ENCODE measurements around the gene MGAT4A. TPM values are rescaled to one million over a fixed set of nuclear protein-coding genes. Genes with fewer than 3 reads are reported as not detected.

Gene MGAT4A
- total RNA-seq, 2 experiments from 2014 or later = 10.1 to 15.4 TPM

DNA sequence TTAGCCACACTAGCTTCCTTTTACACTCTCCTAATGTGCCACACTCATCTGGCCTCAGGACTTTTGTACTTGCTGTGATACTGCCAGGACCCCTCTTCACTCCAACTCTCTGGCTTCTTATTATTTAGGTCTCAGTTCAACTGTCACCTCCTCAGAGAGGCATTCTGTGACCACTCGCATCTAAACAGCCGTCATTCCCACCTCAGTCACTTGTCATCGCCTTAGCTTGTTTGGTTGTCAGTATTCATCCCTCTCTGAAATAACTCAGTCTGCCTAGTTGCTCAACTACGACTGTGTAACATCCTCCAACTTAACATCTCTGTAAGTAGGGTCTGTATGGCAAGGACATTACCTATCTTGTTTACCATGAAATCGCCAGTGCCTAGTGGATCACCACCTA lies 27.2 kb downstream of the MGAT4A start:
- H3K79me2 ChIP-seq (ENCODE audit: insufficient read depth, low read depth, low read length) = no peaks in the 10 kb centered on the region
- H4K20me1 ChIP-seq (ENCODE audit: insufficient read depth, low read length) = peaks cover 4% of the 10 kb centered on the region; the same call in 1 of the 2 replicates
- ChIA-PET CTCF (ENCODE audit: unreplicated experiment) (no interaction called here), POLR2A (no interaction called here)
- no peak overlapping the region for H3K27ac ChIP-seq (ENCODE audit: low read depth, low read length, poor library complexity, severe bottlenecking)
- H3K4me1 ChIP-seq (ENCODE audit: insufficient read depth, low read length, poor library complexity, severe bottlenecking) = no peaks in the 10 kb centered on the region
- no TSS peak for BruUV-seq (replicated peaks)
- no peak for DNase-seq (ENCODE audit: low spot score)
- intact Hi-C loops (cut with micrococcal nuclease; ENCODE audit: unreplicated experiment) = no loop called here
- no peaks in the 10 kb centered on the region for H3K36me3 ChIP-seq (ENCODE audit: insufficient read depth, low read length)
- no peaks in the 10 kb centered on the region for H3K9me3 ChIP-seq (ENCODE audit: low read length)
- H3K4me2 ChIP-seq (ENCODE audit: low read length) = no peak overlapping the region
- TF ChIP-seq EZH2phosphoT487 (IDR thresholded peaks at IDR 0.05; ENCODE audit: borderline replicate concordance, low read depth, low read length) = no peak
- TF ChIP-seq, protein P1, sequence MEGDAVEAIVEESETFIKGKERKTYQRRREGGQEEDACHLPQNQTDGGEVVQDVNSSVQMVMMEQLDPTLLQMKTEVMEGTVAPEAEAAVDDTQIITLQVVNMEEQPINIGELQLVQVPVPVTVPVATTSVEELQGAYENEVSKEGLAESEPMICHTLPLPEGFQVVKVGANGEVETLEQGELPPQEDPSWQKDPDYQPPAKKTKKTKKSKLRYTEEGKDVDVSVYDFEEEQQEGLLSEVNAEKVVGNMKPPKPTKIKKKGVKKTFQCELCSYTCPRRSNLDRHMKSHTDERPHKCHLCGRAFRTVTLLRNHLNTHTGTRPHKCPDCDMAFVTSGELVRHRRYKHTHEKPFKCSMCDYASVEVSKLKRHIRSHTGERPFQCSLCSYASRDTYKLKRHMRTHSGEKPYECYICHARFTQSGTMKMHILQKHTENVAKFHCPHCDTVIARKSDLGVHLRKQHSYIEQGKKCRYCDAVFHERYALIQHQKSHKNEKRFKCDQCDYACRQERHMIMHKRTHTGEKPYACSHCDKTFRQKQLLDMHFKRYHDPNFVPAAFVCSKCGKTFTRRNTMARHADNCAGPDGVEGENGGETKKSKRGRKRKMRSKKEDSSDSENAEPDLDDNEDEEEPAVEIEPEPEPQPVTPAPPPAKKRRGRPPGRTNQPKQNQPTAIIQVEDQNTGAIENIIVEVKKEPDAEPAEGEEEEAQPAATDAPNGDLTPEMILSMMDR (conservative IDR thresholded peaks at IDR 0.05; ENCODE audit: low read length) = no peak
- H3K9me2 ChIP-seq (ENCODE audit: insufficient read depth, low read length) = no peaks in the 10 kb centered on the region
- no peak overlapping the region for H2AFZ ChIP-seq (ENCODE audit: low read length)
- no peak overlapping the region for H3K4me3 ChIP-seq (ENCODE audit: low read depth, low read length, poor library complexity, severe bottlenecking)

DNA sequence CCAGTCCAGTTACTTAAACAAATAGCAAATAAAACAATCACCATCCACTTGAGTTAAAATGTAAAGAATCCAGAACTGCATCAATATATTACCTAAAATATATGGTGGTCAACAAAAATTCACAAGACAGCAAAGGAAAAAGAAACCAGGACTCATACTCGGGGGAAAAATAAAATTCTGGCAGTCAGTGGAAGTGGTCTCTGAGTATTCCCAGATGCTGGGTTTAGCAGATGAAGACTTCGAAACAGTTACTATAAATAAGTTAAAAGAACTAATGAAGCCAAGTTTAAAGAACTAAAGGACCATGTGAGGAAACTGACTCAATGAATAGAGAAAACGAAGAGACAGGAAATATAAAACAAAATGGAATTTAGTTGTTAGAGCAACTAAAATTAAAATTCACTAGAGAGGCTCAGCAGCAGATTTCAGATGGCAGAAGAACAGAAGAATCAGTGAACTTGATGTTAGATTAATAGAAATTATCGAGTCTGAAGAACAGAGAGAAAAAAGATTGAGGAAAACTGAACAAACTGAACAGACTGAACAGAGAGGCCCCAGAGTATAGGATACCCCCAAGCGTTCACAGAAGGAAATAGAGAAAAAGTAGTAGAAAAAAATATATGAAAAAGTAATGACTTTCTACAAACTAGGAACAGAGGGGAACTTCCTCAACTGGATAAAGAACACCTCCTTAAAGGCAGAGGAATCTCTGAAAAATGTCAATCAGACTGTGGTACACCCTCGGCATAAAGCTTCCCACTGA lies 27.9 kb downstream of the MGAT4A start:
- Histone ChIP-seq H3K27ac (ENCODE audit: low read depth, low read length, poor library complexity, severe bottlenecking) (no peak overlapping the region), H3K79me2 (ENCODE audit: insufficient read depth, low read depth, low read length) (no peaks in the 10 kb centered on the region), H3K9me3 (ENCODE audit: low read length) (no peaks in the 10 kb centered on the region), H3K36me3 (ENCODE audit: insufficient read depth, low read length) (no peaks in the 10 kb centered on the region), H3K9me2 (ENCODE audit: insufficient read depth, low read length) (no peaks in the 10 kb centered on the region), H2AFZ (ENCODE audit: low read length) (no peak overlapping the region), H3K4me1 (ENCODE audit: insufficient read depth, low read length, poor library complexity, severe bottlenecking) (no peaks in the 10 kb centered on the region), H4K20me1 (ENCODE audit: insufficient read depth, low read length) (peaks cover 4% of the 10 kb centered on the region; the same call in 1 of the 2 replicates), H3K4me2 (ENCODE audit: low read length) (no peak overlapping the region), H3K4me3 (ENCODE audit: low read depth, low read length, poor library complexity, severe bottlenecking) (no peak overlapping the region)
- CTCF ChIA-PET (ENCODE audit: unreplicated experiment) = no interaction called here
- no peak for DNase-seq (ENCODE audit: low spot score)
- BruUV-seq (replicated peaks) = no TSS peak
- POLR2A ChIA-PET = no interaction called here
- TF ChIP-seq, protein P1 (conservative IDR thresholded peaks at IDR 0.05; ENCODE audit: low read length) = no peak
- no peak for TF ChIP-seq EZH2phosphoT487 (IDR thresholded peaks at IDR 0.05; ENCODE audit: borderline replicate concordance, low read depth, low read length)
- intact Hi-C loops (cut with micrococcal nuclease; ENCODE audit: unreplicated experiment) = no loop called here

DNA sequence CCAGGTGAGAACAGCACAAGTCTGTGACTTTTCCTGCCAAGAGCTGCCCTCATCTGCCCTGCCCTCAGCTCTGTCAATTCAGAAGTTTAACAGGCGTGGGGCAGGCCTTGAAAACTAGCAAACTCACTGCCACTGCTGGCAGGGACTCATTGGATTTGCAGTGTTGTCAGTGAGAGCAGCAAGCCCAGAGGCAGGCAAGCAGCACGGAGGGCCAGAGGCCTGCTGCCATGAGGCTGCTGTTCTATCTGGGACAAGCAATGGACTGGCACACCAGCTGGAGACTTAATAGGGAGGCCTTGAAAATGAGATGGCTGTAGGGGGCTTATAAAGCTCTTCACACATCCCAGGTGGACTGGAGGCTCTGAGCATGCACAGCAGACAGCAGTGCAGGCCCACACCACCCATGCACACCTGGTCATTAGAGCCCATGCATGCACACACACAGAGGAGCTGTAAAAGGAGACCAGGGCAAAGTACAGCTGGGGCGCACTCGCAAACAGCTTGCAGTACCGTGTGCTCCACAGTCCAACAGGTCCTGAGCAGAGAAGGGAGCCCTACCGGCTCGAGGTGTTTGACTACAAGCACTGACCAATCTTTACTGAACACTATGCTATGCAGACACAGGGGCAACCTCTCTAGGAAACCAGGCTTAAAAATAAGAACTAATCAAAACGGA lies 28.7 kb downstream of the MGAT4A start:
- Histone ChIP-seq H3K4me1 (ENCODE audit: insufficient read depth, low read length, poor library complexity, severe bottlenecking) (no peaks in the 10 kb centered on the region), H3K9me2 (ENCODE audit: insufficient read depth, low read length) (no peaks in the 10 kb centered on the region), H3K79me2 (ENCODE audit: insufficient read depth, low read depth, low read length) (no peaks in the 10 kb centered on the region), H3K4me3 (ENCODE audit: low read depth, low read length, poor library complexity, severe bottlenecking) (no peak overlapping the region), H3K27ac (ENCODE audit: low read depth, low read length, poor library complexity, severe bottlenecking) (no peak overlapping the region), H2AFZ (ENCODE audit: low read length) (no peak overlapping the region), H3K9me3 (ENCODE audit: low read length) (no peaks in the 10 kb centered on the region), H3K36me3 (ENCODE audit: insufficient read depth, low read length) (no peaks in the 10 kb centered on the region), H4K20me1 (ENCODE audit: insufficient read depth, low read length) (peaks cover under 1% of the 10 kb centered on the region; the same call in 1 of the 2 replicates), H3K4me2 (ENCODE audit: low read length) (no peak overlapping the region)
- intact Hi-C loops (cut with micrococcal nuclease; ENCODE audit: unreplicated experiment) = no loop called here
- no peak for DNase-seq (ENCODE audit: low spot score)
- ChIA-PET CTCF (ENCODE audit: unreplicated experiment) (no interaction called here), POLR2A (no interaction called here)
- no TSS peak for BruUV-seq (replicated peaks)
- TF ChIP-seq, protein P1 (conservative IDR thresholded peaks at IDR 0.05; ENCODE audit: low read length) = no peak
- TF ChIP-seq EZH2phosphoT487 (IDR thresholded peaks at IDR 0.05; ENCODE audit: borderline replicate concordance, low read depth, low read length) = no peak

Data from OCI-LY7 (cell line).